Tibial nerve (tissue), 3 donors: Measurements from ENCODE around the gene OTUD7B.

ENCODE experiments used
- POLR2A ChIP-seq, 2 donors: fragments of 450-650 bp; IDR thresholded peaks; one replicate each; pipeline ENCODE4 v1.6.1; 2017; ENCODE audit warnings: antibody characterized with exemption in 2 of 2, mild to moderate bottlenecking in 2 of 2, moderate library complexity in 2 of 2
- TF ChIP-seq, protein P1 (sequence below), 5 experiments: fragments of 200-600 bp in 3 of 5; fragments of 450-650 bp in 2 of 5; sonication (generic) in 3 of 5; IDR thresholded peaks; one replicate each; pipeline ENCODE4 v1.5.1; 2016 to 2019; ENCODE audit warnings: antibody characterized with exemption in 5 of 5, mild to moderate bottlenecking in 3 of 5, moderate library complexity in 2 of 5

DNA sequence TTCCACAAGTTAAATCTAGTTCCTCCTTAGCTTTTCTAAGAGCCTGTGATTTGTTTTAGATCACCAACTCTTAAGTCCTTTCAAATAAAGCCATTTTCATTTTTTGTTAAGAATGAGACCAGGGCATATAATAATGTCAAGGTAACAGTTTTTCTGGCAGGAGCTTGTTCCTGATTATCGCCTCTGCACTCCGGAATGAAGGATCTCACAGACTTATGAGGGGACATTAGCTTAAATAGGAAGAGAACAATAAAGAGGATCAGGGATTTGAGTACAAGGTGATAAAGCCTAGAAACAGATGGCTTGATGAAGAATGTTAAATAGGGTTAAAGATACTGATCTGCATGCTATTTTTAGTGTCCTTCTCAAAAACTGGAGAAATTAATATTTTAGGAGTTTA is 13.6 kb upstream of the OTUD7B start:
- TF ChIP-seq, protein P1, sequence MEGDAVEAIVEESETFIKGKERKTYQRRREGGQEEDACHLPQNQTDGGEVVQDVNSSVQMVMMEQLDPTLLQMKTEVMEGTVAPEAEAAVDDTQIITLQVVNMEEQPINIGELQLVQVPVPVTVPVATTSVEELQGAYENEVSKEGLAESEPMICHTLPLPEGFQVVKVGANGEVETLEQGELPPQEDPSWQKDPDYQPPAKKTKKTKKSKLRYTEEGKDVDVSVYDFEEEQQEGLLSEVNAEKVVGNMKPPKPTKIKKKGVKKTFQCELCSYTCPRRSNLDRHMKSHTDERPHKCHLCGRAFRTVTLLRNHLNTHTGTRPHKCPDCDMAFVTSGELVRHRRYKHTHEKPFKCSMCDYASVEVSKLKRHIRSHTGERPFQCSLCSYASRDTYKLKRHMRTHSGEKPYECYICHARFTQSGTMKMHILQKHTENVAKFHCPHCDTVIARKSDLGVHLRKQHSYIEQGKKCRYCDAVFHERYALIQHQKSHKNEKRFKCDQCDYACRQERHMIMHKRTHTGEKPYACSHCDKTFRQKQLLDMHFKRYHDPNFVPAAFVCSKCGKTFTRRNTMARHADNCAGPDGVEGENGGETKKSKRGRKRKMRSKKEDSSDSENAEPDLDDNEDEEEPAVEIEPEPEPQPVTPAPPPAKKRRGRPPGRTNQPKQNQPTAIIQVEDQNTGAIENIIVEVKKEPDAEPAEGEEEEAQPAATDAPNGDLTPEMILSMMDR (IDR thresholded peaks at IDR 0.05), result no peak
- TF ChIP-seq POLR2A (IDR thresholded peaks at IDR 0.05), result no peak
